Erythroblast (primary cell): Measurements from ENCODE around the gene HFM1.
"Not testable (repeated sequence)": the region's sequence is repeated elsewhere in the genome, so short reads cannot be mapped to it uniquely, and the experiment has no call there.

Source experiments
- GATA1 ChIP-seq: IDR thresholded peaks from 2 replicates; pipeline ENCODE4 v1.6.1; 2011; ENCODE audit warnings: low read depth, mild to moderate bottlenecking, control low read depth, low read length, moderate library complexity
- POLR2A ChIP-seq: IDR thresholded peaks from 2 replicates; pipeline ENCODE4 v1.6.1; 2011; ENCODE audit warnings: mild to moderate bottlenecking, low read length

GRCh38 chr1:91372230-91372629 is 32.4 kb downstream of the HFM1 start:
- not testable (repeated sequence) for TF ChIP-seq POLR2A, GATA1
